OCI-LY3 (cell line): ENCODE results near the gene BCR.

Experiments used
- EZH2phosphoT487 ChIP-seq: fragments of 200-600 bp; shearing (Covaris generic); IDR thresholded peaks from 2 replicates; pipeline ENCODE4 v1.6.1; 2018; ENCODE audit warnings: antibody characterized with exemption, mixed run types, low read depth
- TF ChIP-seq, protein P1 (sequence below): fragments of 200-600, 300-600 bp; sonication (generic); IDR thresholded peaks from 2 replicates; pipeline ENCODE4 v1.5.1; 2014; ENCODE audit warnings: antibody characterized with exemption, low read length, low read depth

DNA sequence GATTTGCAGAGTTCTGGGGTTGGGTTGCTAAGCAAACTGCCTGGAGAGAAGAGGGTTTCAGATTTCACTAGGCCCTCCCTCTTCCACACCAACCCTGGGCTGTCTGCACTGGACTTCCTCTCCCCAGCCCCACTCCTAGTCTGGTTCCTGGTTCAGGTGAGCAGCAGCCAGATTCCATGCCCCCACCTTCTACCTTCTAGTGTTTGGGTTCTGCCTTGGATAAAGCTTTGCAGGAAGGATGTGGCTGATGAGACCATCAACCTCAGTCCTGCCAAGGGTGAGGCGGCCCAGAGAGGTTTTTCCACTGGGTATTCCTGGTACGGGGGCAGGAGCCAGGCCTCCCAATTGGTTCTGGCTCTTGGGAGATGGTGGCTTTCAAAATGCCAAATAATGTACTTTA is 68.3 kb downstream of the BCR start:
- TF ChIP-seq, protein P1, sequence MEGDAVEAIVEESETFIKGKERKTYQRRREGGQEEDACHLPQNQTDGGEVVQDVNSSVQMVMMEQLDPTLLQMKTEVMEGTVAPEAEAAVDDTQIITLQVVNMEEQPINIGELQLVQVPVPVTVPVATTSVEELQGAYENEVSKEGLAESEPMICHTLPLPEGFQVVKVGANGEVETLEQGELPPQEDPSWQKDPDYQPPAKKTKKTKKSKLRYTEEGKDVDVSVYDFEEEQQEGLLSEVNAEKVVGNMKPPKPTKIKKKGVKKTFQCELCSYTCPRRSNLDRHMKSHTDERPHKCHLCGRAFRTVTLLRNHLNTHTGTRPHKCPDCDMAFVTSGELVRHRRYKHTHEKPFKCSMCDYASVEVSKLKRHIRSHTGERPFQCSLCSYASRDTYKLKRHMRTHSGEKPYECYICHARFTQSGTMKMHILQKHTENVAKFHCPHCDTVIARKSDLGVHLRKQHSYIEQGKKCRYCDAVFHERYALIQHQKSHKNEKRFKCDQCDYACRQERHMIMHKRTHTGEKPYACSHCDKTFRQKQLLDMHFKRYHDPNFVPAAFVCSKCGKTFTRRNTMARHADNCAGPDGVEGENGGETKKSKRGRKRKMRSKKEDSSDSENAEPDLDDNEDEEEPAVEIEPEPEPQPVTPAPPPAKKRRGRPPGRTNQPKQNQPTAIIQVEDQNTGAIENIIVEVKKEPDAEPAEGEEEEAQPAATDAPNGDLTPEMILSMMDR = no peak
- TF ChIP-seq EZH2phosphoT487 = no peak
